Keratinocyte (primary cell): Measurements from ENCODE around the gene STOM. TPM values are rescaled to one million over a fixed set of nuclear protein-coding genes. Genes with fewer than 3 reads are reported as not detected.

Experiments
- DNase-seq: peaks from one replicate; pipeline ENCODE4 v3.0.0-alpha.2; 2011; ENCODE audit warnings: low read depth, missing footprints, low spot score
- FAIRE-seq: peaks from 2 replicates; lab custom pipeline; 2011; peaks lifted over from hg19 to GRCh38; lab: Jason Lieb, UNC
- H2AFZ ChIP-seq: 2 replicates; pipeline ENCODE4 v1.6.0; 2012; ENCODE audit warnings: low read length, control low read depth, inconsistent platforms; ENCODE audit not compliant: control insufficient read depth
- H3K27ac ChIP-seq: 2 replicates; pipeline ENCODE4 v1.5.1; 2011; ENCODE audit warnings: low read length; ENCODE audit not compliant: control insufficient read depth, insufficient read depth
- H3K27me3 ChIP-seq: 3 replicates; pipeline ENCODE4 v1.6.0; 2011; ENCODE audit warnings: low read length; ENCODE audit not compliant: control insufficient read depth, insufficient read depth; ENCODE audit errors: extremely low read depth
- H3K36me3 ChIP-seq, 2 experiments: 2 replicates in 1 of 2; 3 replicates in 1 of 2; pipeline ENCODE4 v1.5.1; 2011; ENCODE audit warnings: low read length in 2 of 2, mild to moderate bottlenecking in 1 of 2; ENCODE audit not compliant: control insufficient read depth in 2 of 2, insufficient read depth in 2 of 2; ENCODE audit errors: extremely low read depth in 1 of 2
- H3K4me1 ChIP-seq: 3 replicates; pipeline ENCODE4 v1.5.1; 2011; ENCODE audit warnings: low read length; ENCODE audit not compliant: control insufficient read depth, insufficient read depth; ENCODE audit errors: extremely low read depth
- H3K4me2 ChIP-seq: 3 replicates; pipeline ENCODE4 v1.6.0; 2011; ENCODE audit warnings: low read depth, low read length; ENCODE audit not compliant: control insufficient read depth, insufficient read depth; ENCODE audit errors: extremely low read depth
- H3K4me3 ChIP-seq, 3 experiments: fragments of 200-600 bp in 1 of 3; sonication (generic) in 1 of 3; 2 replicates in 2 of 3; 3 replicates in 1 of 3; pipeline ENCODE4 v1.5.1; 2011 to 2016; ENCODE audit warnings: low read length in 3 of 3, mild to moderate bottlenecking in 3 of 3, control low read depth in 2 of 3, inconsistent platforms in 1 of 3, low read depth in 1 of 3, mixed read lengths in 1 of 3, mixed run types in 1 of 3, moderate library complexity in 1 of 3; ENCODE audit not compliant: control insufficient read depth in 2 of 3, insufficient read depth in 2 of 3; ENCODE audit errors: extremely low read depth in 1 of 3
- H3K79me2 ChIP-seq: 2 replicates; pipeline ENCODE4 v1.6.0; 2012; ENCODE audit warnings: low read length; ENCODE audit not compliant: control insufficient read depth, insufficient read depth
- H3K9ac ChIP-seq: 3 replicates; pipeline ENCODE4 v1.6.0; 2011; ENCODE audit warnings: low read length; ENCODE audit not compliant: control insufficient read depth, insufficient read depth; ENCODE audit errors: extremely low read depth
- H3K9me1 ChIP-seq: 3 replicates; pipeline ENCODE4 v1.6.0; 2011; ENCODE audit warnings: low read length; ENCODE audit not compliant: control insufficient read depth, insufficient read depth; ENCODE audit errors: extremely low read depth
- H3K9me3 ChIP-seq: 2 replicates; pipeline ENCODE4 v1.5.1; 2012; ENCODE audit warnings: low read depth, low read length; ENCODE audit not compliant: control insufficient read depth
- H4K20me1 ChIP-seq: 3 replicates; pipeline ENCODE4 v1.6.0; 2011; ENCODE audit warnings: low read length; ENCODE audit not compliant: control insufficient read depth, insufficient read depth; ENCODE audit errors: extremely low read depth
- EZH2 ChIP-seq: IDR thresholded peaks from one replicate; pipeline ENCODE4 v1.6.1; 2012; ENCODE audit warnings: inconsistent platforms, mild to moderate bottlenecking, low read length, moderate library complexity
- dilution Hi-C: fragments of 300-500 bp; cut with MboI; formaldehyde crosslinking; loops from one replicate; pipeline ENCODE4 v1.7.0; 2020; ENCODE audit warnings: low sequenced_read_pairs; ENCODE audit not compliant: extremely low pct_ligation_motif_present
- polyA plus RNA-seq, 5 experiments: library from polyadenylated mRNA; depleted of rRNA in 3 of 5; stranded (reverse) in 3 of 5; stranded (forward) in 1 of 5; unstranded in 1 of 5; fragments of >200 nt; gene quantifications; 1 replicate in 1 of 5; 2 replicates in 3 of 5; 3 replicates in 1 of 5; pipeline versions ENCODE4 v1.2.1 to v1.2.3, GENCODE V29; 2011 to 2012; ENCODE audit warnings: missing spikeins in 2 of 5, low read depth in 1 of 5, low replicate concordance in 1 of 5
- TF ChIP-seq, protein P1 (sequence below), 3 experiments: IDR thresholded peaks in 1 of 3; conservative IDR thresholded peaks in 1 of 3; optimal IDR thresholded peaks in 1 of 3; 2 replicates in 2 of 3; 3 replicates in 1 of 3; pipeline versions ENCODE3 to v1.5.1; 2011; ENCODE audit warnings: low read length in 3 of 3, mild to moderate bottlenecking in 3 of 3, moderate library complexity in 2 of 3, control low read depth in 1 of 3, inconsistent platforms in 1 of 3; ENCODE audit not compliant: insufficient read depth in 2 of 3; ENCODE audit errors: extremely low read depth in 1 of 3

The STOM gene
- polyA plus RNA-seq, 1 donor (not counting 4 experiments of a cell fraction or from before 2014, with no cell fraction given): 121 TPM

DNA sequence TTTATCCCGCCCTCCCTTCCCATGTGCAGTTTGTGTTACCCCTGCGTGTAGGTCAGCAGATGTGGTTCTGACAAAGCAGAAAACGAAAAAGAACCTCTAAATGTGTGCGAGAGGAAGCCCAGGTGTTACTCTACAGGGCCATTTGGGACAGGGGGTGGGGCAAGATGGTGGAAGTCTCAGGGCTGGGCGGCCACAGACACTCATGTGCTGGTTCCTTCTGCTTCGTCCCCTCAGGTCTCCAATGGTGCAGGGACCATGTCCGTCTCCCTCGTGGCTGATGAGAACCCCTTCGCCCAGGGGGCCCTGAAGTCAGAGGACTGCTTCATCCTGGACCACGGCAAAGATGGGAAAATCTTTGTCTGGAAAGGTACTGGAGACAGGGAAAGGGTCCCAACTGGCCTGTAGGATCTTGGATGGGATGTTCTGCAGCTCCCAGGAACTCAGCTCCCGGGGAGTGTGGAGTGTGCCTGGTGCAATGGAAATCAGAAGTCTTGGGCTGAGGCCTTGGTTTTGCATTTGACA, 53.1 kb downstream of the STOM start:
- no peaks in the 10 kb centered on the region for H3K9me3 ChIP-seq
- no peak for TF ChIP-seq EZH2
- TF ChIP-seq, protein P1, sequence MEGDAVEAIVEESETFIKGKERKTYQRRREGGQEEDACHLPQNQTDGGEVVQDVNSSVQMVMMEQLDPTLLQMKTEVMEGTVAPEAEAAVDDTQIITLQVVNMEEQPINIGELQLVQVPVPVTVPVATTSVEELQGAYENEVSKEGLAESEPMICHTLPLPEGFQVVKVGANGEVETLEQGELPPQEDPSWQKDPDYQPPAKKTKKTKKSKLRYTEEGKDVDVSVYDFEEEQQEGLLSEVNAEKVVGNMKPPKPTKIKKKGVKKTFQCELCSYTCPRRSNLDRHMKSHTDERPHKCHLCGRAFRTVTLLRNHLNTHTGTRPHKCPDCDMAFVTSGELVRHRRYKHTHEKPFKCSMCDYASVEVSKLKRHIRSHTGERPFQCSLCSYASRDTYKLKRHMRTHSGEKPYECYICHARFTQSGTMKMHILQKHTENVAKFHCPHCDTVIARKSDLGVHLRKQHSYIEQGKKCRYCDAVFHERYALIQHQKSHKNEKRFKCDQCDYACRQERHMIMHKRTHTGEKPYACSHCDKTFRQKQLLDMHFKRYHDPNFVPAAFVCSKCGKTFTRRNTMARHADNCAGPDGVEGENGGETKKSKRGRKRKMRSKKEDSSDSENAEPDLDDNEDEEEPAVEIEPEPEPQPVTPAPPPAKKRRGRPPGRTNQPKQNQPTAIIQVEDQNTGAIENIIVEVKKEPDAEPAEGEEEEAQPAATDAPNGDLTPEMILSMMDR (optimal IDR thresholded peaks at IDR 0.05 in 1 of 3, IDR thresholded peaks at IDR 0.05 in 1 of 3, conservative IDR thresholded peaks at IDR 0.05 in 1 of 3; ENCODE audit: extremely low read depth in 1 of 3, insufficient read depth in 2 of 3, low read length in 3 of 3): no peak
- H3K9ac ChIP-seq: no peak overlapping the region
- no peak overlapping the region for H2AFZ ChIP-seq
- DNase-seq: no peak
- peaks cover 11 to 39% of the 10 kb centered on the region in 2 experiments for H3K36me3 ChIP-seq
- no peak overlapping the region for H3K4me2 ChIP-seq
- no peak overlapping the region for H3K4me3 ChIP-seq
- H3K9me1 ChIP-seq: no peaks in the 10 kb centered on the region
- H3K27me3 ChIP-seq: no peaks in the 10 kb centered on the region
- no peaks in the 10 kb centered on the region for H3K79me2 ChIP-seq
- dilution Hi-C loops: no loop called here
- no peak for FAIRE-seq
- no peaks in the 10 kb centered on the region for H4K20me1 ChIP-seq
- no peak overlapping the region for H3K27ac ChIP-seq
- H3K4me1 ChIP-seq: no peaks in the 10 kb centered on the region

DNA sequence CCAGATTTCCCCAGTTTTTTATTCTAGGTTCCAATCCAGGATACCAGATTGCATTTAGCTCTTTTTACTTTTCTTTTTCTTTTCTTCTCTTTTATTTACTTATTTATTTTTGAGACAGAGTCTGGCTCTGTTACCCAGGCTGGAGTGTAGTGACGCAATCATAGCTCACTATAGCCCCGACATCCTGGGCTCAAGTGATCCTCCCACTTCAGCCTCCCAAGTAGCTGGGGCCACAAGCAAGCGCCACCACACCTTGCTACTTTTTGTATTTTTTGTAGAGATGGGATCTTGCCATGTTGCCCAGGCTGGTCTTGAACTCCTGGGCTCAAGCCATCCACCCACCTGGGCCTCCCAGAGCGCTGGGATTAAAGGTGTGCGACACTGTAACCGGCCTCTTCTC, 53.7 kb downstream of the STOM start:
- FAIRE-seq: no peak
- no peak overlapping the region for H3K27ac ChIP-seq

More for the DNA sequence above, 53.7 kb downstream of the STOM start:
- Histone ChIP-seq H2AFZ (no peak overlapping the region), H3K36me3 (peaks cover 16 to 40% of the 10 kb centered on the region in 2 experiments), H4K20me1 (no peaks in the 10 kb centered on the region), H3K27me3 (no peaks in the 10 kb centered on the region), H3K4me3 (no peak overlapping the region), H3K4me2 (no peak overlapping the region), H3K4me1 (no peaks in the 10 kb centered on the region), H3K9me3 (no peaks in the 10 kb centered on the region), H3K9me1 (no peaks in the 10 kb centered on the region), H3K9ac (no peak overlapping the region), H3K79me2 (no peaks in the 10 kb centered on the region)
- no peak for TF ChIP-seq EZH2
- TF ChIP-seq, protein P1 (optimal IDR thresholded peaks at IDR 0.05 in 1 of 3, IDR thresholded peaks at IDR 0.05 in 1 of 3, conservative IDR thresholded peaks at IDR 0.05 in 1 of 3; ENCODE audit: extremely low read depth in 1 of 3, insufficient read depth in 2 of 3, low read length in 3 of 3): no peak
- dilution Hi-C loops: no loop called here
- DNase-seq: no peak
